Activated naive CD4-positive, alpha-beta T cell treated with anti-CD3 and anti-CD28 coated beads, Interleukin-2, amount 50 U/mL, for 16 hours (primary cell): Measurements from ENCODE around the gene FNDC3B.
"Not testable (repeated sequence)": the region's sequence is repeated elsewhere in the genome, so short reads cannot be mapped to it uniquely, and the experiment has no call there.

Source experiments
- DNase-seq: peaks from one replicate; pipeline ENCODE4 v3.0.0-alpha.2; 2020

Gene FNDC3B

GRCh38 chr3:172039436-172040077 is at the start of gene FNDC3B:
Gene FNDC3B, plus strand, starts transcription at chr3:172039578. Its CDS starts 72,902 bp downstream, at chr3:172112480.
- DNase-seq: peak; percentile 93

GRCh38 chr3:171990239-171990638 is 49.1 kb upstream of the FNDC3B start:
- DNase-seq: not testable (repeated sequence)

DNA sequence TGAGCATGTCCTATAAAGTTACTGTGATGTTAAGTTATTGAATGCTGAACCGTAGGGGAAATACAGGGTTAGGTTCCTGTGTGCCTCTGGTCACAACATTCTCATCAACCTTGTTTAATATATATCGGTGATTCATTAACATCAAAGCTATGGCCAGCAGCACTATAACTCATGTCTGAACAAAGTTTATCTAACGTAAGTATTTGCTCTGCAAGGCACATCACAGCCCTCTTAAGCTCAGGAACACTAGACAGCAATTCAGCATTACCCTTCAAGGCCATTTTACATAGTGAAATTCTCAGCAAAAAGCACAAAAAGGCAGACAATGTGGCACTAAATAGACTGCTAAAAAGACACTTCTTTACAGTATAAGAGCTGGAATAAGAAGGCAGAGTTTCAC is 48.2 kb upstream of the FNDC3B start:
- no peak for DNase-seq

GRCh38 chr3:171994646-171995428 is 44.5 kb upstream of the FNDC3B start:
- DNase-seq: no peak

GRCh38 chr3:171995486-171995885 is 43.9 kb upstream of the FNDC3B start:
- no peak for DNase-seq

- DNase-seq: no peak
Observed at GRCh38 chr3:171996178-171996817, 43.1 kb upstream of the FNDC3B start.

- DNase-seq: not testable (repeated sequence)
Observed at GRCh38 chr3:171998731-171999130, 40.6 kb upstream of the FNDC3B start.

GRCh38 chr3:172001616-172002015 is 37.8 kb upstream of the FNDC3B start:
- DNase-seq: not testable (repeated sequence)

GRCh38 chr3:172002512-172003078 is 36.8 kb upstream of the FNDC3B start:
- DNase-seq: no peak

DNA sequence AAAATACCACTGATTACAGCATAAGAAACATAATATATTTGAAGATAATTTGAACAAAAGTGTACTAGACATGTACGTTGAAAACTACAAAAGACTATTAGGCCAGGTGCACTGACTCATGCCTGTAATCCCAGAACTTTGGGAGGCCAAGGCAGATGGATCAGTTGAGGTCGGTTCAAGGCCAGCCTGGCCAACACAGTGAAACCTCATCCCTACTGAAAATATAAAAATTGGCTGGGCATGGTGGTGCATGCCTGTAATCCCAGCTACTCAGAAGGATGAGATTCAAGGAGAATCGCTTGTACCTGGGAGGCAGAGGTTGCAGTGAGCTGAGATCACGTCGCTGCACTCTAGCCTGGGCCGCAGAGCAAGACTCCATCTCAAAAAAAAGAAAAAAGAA is 36.2 kb upstream of the FNDC3B start:
- no peak for DNase-seq

GRCh38 chr3:172007065-172007370 is 32.4 kb upstream of the FNDC3B start:
- no peak for DNase-seq

DNA sequence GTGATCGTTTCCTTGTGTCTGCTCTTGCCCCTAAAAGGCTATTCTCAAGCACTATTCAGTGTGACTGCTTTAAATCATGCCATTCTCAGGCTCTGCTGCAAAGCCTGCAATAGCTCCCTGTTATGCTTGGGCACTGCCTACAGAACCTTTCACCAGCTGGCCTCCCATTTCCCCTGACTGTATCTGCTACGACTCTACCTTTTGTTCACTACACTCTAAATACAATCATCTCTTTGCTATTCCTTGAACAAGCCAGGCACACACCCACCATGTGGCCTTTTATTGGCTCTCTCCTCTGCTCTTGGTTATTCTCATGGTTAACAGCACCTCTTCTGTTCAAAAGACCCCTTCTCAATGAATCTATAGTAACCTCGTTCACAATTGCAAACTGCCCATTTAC is 29.6 kb upstream of the FNDC3B start:
- DNase-seq: no peak

DNA sequence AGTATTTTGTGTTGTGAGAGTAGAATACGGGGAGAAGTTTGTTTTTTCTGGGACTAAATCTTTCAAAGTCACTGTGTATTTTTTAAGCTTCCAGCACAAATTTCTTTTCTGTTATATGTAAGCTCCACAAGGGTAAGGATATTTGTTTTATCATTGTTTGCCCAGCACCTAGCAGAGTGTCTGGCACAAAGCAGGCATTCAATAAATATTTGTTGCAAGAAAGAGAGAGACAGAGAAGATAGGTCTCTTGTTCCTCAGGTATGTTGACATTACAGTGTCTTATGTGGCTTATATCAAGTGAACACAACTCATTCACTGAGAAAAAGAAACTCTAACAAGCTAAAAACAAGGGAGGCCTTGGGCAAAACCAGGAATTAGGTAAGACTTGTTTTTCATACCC is 26.6 kb upstream of the FNDC3B start:
- no peak for DNase-seq

DNA sequence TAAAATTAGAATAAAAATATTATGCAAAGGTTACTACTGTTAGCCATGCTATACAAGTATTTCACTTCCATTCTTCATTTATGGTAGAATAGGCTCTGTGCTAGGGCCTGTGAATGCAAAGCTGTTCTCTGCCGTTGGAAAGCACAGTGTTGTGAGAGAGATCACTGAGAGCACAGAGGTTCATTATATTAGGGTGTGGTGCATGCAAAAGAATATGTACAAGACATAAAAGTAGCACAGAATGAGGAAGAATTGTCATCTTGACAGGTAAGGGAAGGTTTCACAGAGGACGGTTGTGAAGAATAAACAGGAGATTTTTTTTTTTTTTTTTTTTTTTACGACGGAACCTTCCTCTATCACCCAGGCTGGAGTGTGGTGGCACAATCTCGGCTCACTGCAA is 25.2 kb upstream of the FNDC3B start:
- no peak for DNase-seq

DNA sequence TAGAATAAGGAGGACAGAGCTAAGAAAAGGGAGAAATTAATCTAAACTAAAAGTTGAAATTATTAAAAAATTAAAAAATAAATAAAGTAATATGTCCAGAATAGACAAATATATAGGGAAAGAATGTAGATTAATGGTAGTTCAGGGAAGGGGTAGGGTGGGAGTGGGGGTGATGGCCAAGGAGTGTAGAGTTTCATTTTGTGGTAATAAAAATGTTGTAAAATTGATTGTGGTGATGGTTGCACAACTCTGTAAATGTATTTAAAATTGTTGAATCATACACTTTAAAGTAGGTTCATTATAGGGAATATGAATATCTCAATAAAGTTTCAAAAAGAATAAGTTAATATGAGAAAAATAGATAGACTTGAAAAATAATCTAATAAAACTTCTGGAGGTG is 21.0 kb upstream of the FNDC3B start:
- DNase-seq: no peak

DNA sequence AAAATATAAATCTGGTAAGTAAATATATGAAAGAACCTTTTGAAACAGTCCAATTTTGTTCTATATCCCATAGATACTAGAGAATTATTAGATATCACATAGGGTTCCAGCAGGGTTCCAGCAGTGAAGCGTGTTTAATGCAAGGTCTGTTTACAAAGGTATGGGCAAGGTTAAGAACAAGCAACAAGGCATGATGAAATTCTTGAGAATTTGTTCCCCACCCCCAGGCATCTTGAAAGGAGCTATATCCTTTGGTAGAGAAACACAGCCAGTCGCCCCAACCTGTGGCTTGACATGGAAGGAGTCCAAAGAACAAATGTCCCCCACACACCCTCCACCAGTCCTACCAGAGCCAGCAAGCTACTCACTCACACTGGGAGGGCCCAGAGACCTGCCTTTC is 18.6 kb upstream of the FNDC3B start:
- no peak for DNase-seq

- no peak for DNase-seq
Observed at GRCh38 chr3:172021164-172021563, 18.2 kb upstream of the FNDC3B start.

DNA sequence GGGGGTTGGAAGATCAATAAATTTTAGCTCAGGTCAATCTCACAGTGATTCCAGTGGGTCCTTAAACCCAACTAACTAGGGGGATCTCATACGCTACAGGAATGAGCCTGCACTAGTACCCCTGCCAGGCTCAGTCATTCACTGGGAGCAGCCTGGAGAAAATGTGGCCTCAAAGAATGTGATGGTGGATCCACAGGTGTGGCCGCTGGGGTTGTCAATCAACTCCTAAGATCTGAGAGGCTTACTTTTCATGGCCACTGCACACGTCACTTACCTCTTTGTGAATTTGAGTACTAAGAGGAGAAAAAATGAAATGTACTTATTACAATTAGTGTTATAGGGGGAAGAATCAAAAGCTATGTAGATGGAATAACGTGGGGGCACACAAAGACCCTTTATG is 17.5 kb upstream of the FNDC3B start:
- no peak for DNase-seq

- DNase-seq: no peak
Observed at GRCh38 chr3:172023915-172024314, 15.5 kb upstream of the FNDC3B start.

GRCh38 chr3:172024679-172025078 is 14.7 kb upstream of the FNDC3B start:
- DNase-seq: no peak

GRCh38 chr3:172029425-172030098 is 9.8 kb upstream of the FNDC3B start:
- no peak for DNase-seq

- no peak for DNase-seq
Observed at GRCh38 chr3:172030181-172030580, 9.2 kb upstream of the FNDC3B start.

- no peak for DNase-seq
Observed at GRCh38 chr3:172031996-172032395, 7.4 kb upstream of the FNDC3B start.
